Activated naive CD4-positive, alpha-beta T cell treated with anti-CD3 and anti-CD28 coated beads, Interleukin-2, amount 50 U/mL, for 24 hours (primary cell): ENCODE measurements around the gene RAB11FIP3.

ENCODE experiments used
- H3K27ac Mint-ChIP-seq: one replicate; pipeline ENCODE4 v1.8.0; 2021; ENCODE audit warnings: mild to moderate bottlenecking, mixed read lengths
- H3K27me3 Mint-ChIP-seq: one replicate; pipeline ENCODE4 v1.8.0; 2021; ENCODE audit warnings: mixed read lengths
- H3K36me3 Mint-ChIP-seq: one replicate; pipeline ENCODE4 v1.8.0; 2021; ENCODE audit warnings: mixed read lengths
- H3K4me1 Mint-ChIP-seq: one replicate; pipeline ENCODE4 v1.8.0; 2021; ENCODE audit warnings: mixed read lengths
- H3K4me3 Mint-ChIP-seq: one replicate; pipeline ENCODE4 v1.8.0; 2021; ENCODE audit warnings: mild to moderate bottlenecking, mixed read lengths
- H3K9me3 Mint-ChIP-seq: one replicate; pipeline ENCODE4 v1.8.0; 2021; ENCODE audit warnings: mixed read lengths

The RAB11FIP3 gene

GRCh38 chr16:521381-522210, 96.1 kb downstream of the RAB11FIP3 start:
- Mint-ChIP-seq H3K27me3 (no peaks in the 10 kb centered on the region), H3K4me3 (no peak overlapping the region), H3K9me3 (no peaks in the 10 kb centered on the region), H3K36me3 (peaks cover 5% of the 10 kb centered on the region), H3K27ac (no peak overlapping the region), H3K4me1 (peaks cover 10% of the 10 kb centered on the region)

GRCh38 chr16:522320-523096, 97.1 kb downstream of the RAB11FIP3 start:
- Mint-ChIP-seq H3K9me3 (no peaks in the 10 kb centered on the region), H3K27me3 (no peaks in the 10 kb centered on the region), H3K4me1 (peaks cover 10% of the 10 kb centered on the region), H3K36me3 (peaks cover 5% of the 10 kb centered on the region), H3K27ac (peak overlapping the region; percentile 55), H3K4me3 (no peak overlapping the region)

GRCh38 chr16:523097-523741, 97.8 kb downstream of the RAB11FIP3 start:
- H3K9me3 Mint-ChIP-seq, result no peaks in the 10 kb centered on the region

GRCh38 chr16:524274-525040, 99.0 kb downstream of the RAB11FIP3 start:
- Mint-ChIP-seq H3K9me3 (no peaks in the 10 kb centered on the region), H3K36me3 (peaks cover 7% of the 10 kb centered on the region), H3K27me3 (no peaks in the 10 kb centered on the region), H3K4me3 (no peak overlapping the region), H3K27ac (peak overlapping the region; percentile 51), H3K4me1 (peaks cover 10% of the 10 kb centered on the region)

More at GRCh38 chr16:523097-523741, 97.8 kb downstream of the RAB11FIP3 start:
- H3K4me3 Mint-ChIP-seq, result no peak overlapping the region
- H3K4me1 Mint-ChIP-seq, result peaks cover 10% of the 10 kb centered on the region
- H3K27ac Mint-ChIP-seq, result peak overlapping the region; percentile 55
- H3K36me3 Mint-ChIP-seq, result peaks cover 5% of the 10 kb centered on the region
- H3K27me3 Mint-ChIP-seq, result no peaks in the 10 kb centered on the region

GRCh38 chr16:525123-525519, 99.7 kb downstream of the RAB11FIP3 start:
- Mint-ChIP-seq H3K4me1 (peaks cover 14% of the 10 kb centered on the region), H3K36me3 (peaks cover 7% of the 10 kb centered on the region), H3K27me3 (no peaks in the 10 kb centered on the region), H3K9me3 (no peaks in the 10 kb centered on the region), H3K27ac (peak overlapping the region; percentile 100), H3K4me3 (peak overlapping the region; percentile 88)

GRCh38 chr16:525520-526180, 100.2 kb downstream of the RAB11FIP3 start:
- peaks cover 19% of the 10 kb centered on the region for H3K4me1 Mint-ChIP-seq
- no peaks in the 10 kb centered on the region for H3K9me3 Mint-ChIP-seq
- H3K4me3 Mint-ChIP-seq, result peak overlapping the region; percentile 88
- H3K27me3 Mint-ChIP-seq, result no peaks in the 10 kb centered on the region
- peaks cover 7% of the 10 kb centered on the region for H3K36me3 Mint-ChIP-seq
- peak overlapping the region; percentile 100 for H3K27ac Mint-ChIP-seq

- peak overlapping the region; percentile 100 for H3K27ac Mint-ChIP-seq
Observed at GRCh38 chr16:526181-527014, 100.9 kb downstream of the RAB11FIP3 start.

GRCh38 chr16:527015-527903, 101.8 kb downstream of the RAB11FIP3 start, which contains the start of gene CAPN15:
TSS of gene CAPN15 (plus strand) at chr16:527712. CDS start at chr16:546839, 19,127 bp downstream.
- H3K4me3 Mint-ChIP-seq, result peak within 1 kb of the TSS; percentile 94
- peaks cover 7% of the 10 kb centered on the region for H3K36me3 Mint-ChIP-seq
- peak within 1 kb of the TSS; percentile 93 for H3K27ac Mint-ChIP-seq
- H3K9me3 Mint-ChIP-seq, result no peaks in the 10 kb centered on the region
- H3K4me1 Mint-ChIP-seq, result peaks cover 23% of the 10 kb centered on the region
- H3K27me3 Mint-ChIP-seq, result no peaks in the 10 kb centered on the region

More at GRCh38 chr16:526181-527014, 100.9 kb downstream of the RAB11FIP3 start:
- Mint-ChIP-seq H3K4me1 (peaks cover 19% of the 10 kb centered on the region), H3K36me3 (peaks cover 7% of the 10 kb centered on the region), H3K9me3 (no peaks in the 10 kb centered on the region), H3K4me3 (peak overlapping the region; percentile 88), H3K27me3 (no peaks in the 10 kb centered on the region)

GRCh38 chr16:528111-529011, 102.9 kb downstream of the RAB11FIP3 start:
- H3K36me3 Mint-ChIP-seq, result peaks cover 7% of the 10 kb centered on the region
- peak overlapping the region; percentile 77 for H3K27ac Mint-ChIP-seq

GRCh38 chr16:529012-529575, 103.6 kb downstream of the RAB11FIP3 start:
- peak overlapping the region; percentile 77 for H3K27ac Mint-ChIP-seq
- no peaks in the 10 kb centered on the region for H3K9me3 Mint-ChIP-seq
- peaks cover 23% of the 10 kb centered on the region for H3K4me1 Mint-ChIP-seq
- H3K36me3 Mint-ChIP-seq, result peaks cover 7% of the 10 kb centered on the region
- no peaks in the 10 kb centered on the region for H3K27me3 Mint-ChIP-seq
- H3K4me3 Mint-ChIP-seq, result peak overlapping the region; percentile 94

More at GRCh38 chr16:528111-529011, 102.9 kb downstream of the RAB11FIP3 start:
- no peaks in the 10 kb centered on the region for H3K9me3 Mint-ChIP-seq
- H3K4me1 Mint-ChIP-seq, result peaks cover 23% of the 10 kb centered on the region
- no peaks in the 10 kb centered on the region for H3K27me3 Mint-ChIP-seq
- H3K4me3 Mint-ChIP-seq, result peak overlapping the region; percentile 94

- no peaks in the 10 kb centered on the region for H3K27me3 Mint-ChIP-seq
- peak overlapping the region; percentile 94 for H3K4me3 Mint-ChIP-seq
- H3K36me3 Mint-ChIP-seq, result peaks cover 7% of the 10 kb centered on the region
- H3K27ac Mint-ChIP-seq, result peak overlapping the region; percentile 51
- no peaks in the 10 kb centered on the region for H3K9me3 Mint-ChIP-seq
- H3K4me1 Mint-ChIP-seq, result peaks cover 20% of the 10 kb centered on the region
Observed at GRCh38 chr16:530111-530817, 104.8 kb downstream of the RAB11FIP3 start.
